ENCODE results near the gene CHD1.

- TF ChIP-seq CTCF (IDR thresholded peaks at IDR 0.05; ENCODE audit: low read depth, low read length) = no peak
- TF ChIP-seq MYC (IDR thresholded peaks at IDR 0.05; ENCODE audit: low read depth, low read length) = no peak
Observed at GRCh38 chr5:98843481-98843880, 85.3 kb downstream of the CHD1 start.

All from NB4 (cell line).